ENCODE data around the gene C11orf91. TPM values are rescaled to one million over a fixed set of nuclear protein-coding genes. Genes with fewer than 3 reads are reported as not detected.
"Not testable (repeated sequence)": the region's sequence is repeated elsewhere in the genome, so short reads cannot be mapped to it uniquely, and the experiment has no call there.

C11orf91 gene
- total RNA-seq, 1 donor from 2014 or later = not detected

DNA sequence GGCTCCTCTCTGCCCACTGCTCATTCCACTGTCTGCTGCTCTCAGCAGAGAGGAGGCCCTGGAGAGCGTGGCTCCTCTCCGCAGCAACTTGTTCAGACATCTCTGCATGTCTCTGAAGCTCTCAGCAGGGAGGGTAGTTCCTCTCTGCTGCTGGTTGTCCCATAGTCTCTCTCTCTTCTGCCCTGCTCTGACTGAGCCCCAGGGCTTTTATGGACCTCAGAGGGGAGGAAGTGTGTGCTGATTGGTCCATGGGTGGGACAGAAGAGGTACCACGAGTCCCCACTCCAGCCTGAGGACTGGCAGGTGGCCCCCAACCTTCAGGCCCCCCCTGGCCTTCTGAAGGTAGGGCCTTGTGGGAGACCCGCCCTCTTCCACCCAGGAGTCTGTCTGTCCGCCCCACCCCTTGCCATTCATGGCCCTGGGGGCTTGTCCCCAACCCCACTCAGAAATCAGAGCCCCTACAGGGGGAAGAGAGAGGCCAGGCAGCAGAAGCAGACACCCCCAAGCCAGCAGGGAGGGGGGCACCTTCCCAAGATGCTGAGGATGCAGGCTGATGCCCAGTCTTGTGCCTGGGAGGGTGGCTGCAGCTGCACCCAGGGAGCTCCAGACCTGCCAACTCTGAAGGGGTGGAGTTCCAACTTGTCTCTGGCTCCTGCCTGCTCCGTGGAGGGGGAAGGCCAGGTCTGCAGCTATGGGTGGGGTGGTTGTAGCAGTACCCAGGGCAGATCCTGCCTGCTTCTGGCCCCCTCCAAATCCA lies 35.1 kb downstream of the C11orf91 start:
- no peak overlapping the region for H3K27ac ChIP-seq (replicated peaks)
- no peaks in the 10 kb centered on the region for H3K36me3 ChIP-seq
- no peaks in the 10 kb centered on the region for H3K27me3 ChIP-seq (ENCODE audit: low read depth)
- H3K9me3 ChIP-seq (replicated peaks) = no peaks in the 10 kb centered on the region
- TF ChIP-seq CTCF (IDR thresholded peaks at IDR 0.05; ENCODE audit: borderline replicate concordance) = no peak
- H3K4me3 ChIP-seq = no peak overlapping the region
- no peaks in the 10 kb centered on the region for H3K4me1 ChIP-seq
- no peak for DNase-seq
- intact Hi-C loops (cut with micrococcal nuclease) = no loop called here

- Histone ChIP-seq H3K9me3 (replicated peaks) (no peaks in the 10 kb centered on the region), H3K36me3 (no peaks in the 10 kb centered on the region), H3K27me3 (ENCODE audit: low read depth) (no peaks in the 10 kb centered on the region), H3K4me3 (no peak overlapping the region), H3K27ac (replicated peaks) (no peak overlapping the region), H3K4me1 (no peaks in the 10 kb centered on the region)
- TF ChIP-seq CTCF (IDR thresholded peaks at IDR 0.05; ENCODE audit: borderline replicate concordance) = no peak
- DNase-seq = no peak
- intact Hi-C loops (cut with micrococcal nuclease) = no loop called here
Observed at GRCh38 chr11:33664827-33665226, 35.8 kb downstream of the C11orf91 start.

GRCh38 chr11:33664166-33664565 lies 36.5 kb downstream of the C11orf91 start:
- Histone ChIP-seq H3K27ac (replicated peaks) (no peak overlapping the region), H3K27me3 (ENCODE audit: low read depth) (no peaks in the 10 kb centered on the region), H3K4me3 (no peak overlapping the region), H3K4me1 (no peaks in the 10 kb centered on the region), H3K36me3 (no peaks in the 10 kb centered on the region), H3K9me3 (replicated peaks) (no peaks in the 10 kb centered on the region)
- TF ChIP-seq CTCF (IDR thresholded peaks at IDR 0.05; ENCODE audit: borderline replicate concordance) = no peak
- no peak for DNase-seq
- intact Hi-C loops (cut with micrococcal nuclease) = no loop called here

DNA sequence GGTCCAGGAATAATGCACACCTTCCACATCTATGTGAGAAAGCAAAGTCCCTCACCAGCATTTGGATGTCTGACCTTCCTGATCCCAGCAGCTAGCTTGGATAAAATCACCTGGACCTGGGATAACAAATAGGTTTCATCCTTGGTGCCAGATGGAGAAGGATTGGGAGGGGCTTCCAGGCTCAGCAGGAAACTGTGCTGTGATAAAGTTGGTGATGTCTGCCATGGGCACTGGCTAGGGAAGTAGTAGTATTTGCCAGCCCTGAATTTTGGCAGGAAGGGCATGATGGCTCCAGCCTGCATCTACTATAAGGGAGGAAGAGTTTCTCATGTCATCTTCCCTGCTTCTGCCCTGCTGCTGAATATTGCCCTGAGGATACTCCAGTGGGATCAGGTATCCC lies 37.5 kb downstream of the C11orf91 start:
- no peak for DNase-seq
- no peaks in the 10 kb centered on the region for H3K9me3 ChIP-seq (replicated peaks)
- H3K27ac ChIP-seq (replicated peaks) = no peak overlapping the region
- H3K27me3 ChIP-seq (ENCODE audit: low read depth) = no peaks in the 10 kb centered on the region
- intact Hi-C loops (cut with micrococcal nuclease) = no loop called here
- no peaks in the 10 kb centered on the region for H3K36me3 ChIP-seq
- H3K4me3 ChIP-seq = no peak overlapping the region
- TF ChIP-seq CTCF (IDR thresholded peaks at IDR 0.05; ENCODE audit: borderline replicate concordance) = no peak
- H3K4me1 ChIP-seq = no peaks in the 10 kb centered on the region

DNA sequence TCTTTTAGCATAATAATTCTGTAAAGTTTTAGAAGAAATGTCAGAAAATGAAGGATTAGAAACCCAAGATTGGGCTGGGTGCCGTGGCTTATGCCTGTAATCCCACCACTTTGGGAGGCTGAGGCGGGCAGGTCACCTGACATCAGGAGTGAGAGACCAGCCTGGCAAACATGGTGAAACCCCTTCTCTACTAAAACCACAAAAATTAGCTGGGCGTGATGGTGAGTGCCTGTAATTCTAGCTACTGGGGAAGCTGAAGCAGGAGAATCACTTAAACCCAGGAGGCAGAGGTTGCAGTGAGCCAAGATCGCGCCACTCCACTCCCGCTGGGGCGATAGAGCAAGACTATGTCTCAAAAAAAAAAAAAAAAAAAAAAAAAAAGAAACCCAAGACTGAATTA lies 39.1 kb downstream of the C11orf91 start:
- DNase-seq; H3K9me3 ChIP-seq (replicated peaks); H3K36me3 ChIP-seq; H3K27me3 ChIP-seq (ENCODE audit: low read depth); H3K27ac ChIP-seq (replicated peaks); H3K4me1 ChIP-seq; H3K4me3 ChIP-seq; intact Hi-C loops (cut with micrococcal nuclease): not testable (repeated sequence)

DNA sequence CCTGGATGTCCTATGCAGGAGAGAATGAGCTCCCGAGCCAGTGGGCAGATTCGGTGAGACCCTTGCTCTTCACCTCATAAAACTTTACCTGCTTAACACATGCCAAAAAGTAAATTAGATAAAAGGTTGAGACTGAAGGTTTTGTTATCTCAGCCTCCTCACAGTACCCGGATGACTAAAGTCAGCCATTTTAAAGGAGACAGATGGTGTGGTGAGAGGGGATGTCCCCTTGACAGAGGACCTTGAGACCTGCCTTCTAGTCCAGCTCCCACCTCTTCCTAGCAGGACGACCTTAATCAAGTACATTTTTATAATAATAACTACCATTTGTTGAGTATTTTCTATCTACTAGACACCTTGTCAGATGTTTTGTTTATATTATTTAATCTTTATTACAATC lies 39.7 kb downstream of the C11orf91 start:
- Histone ChIP-seq H3K36me3 (no peaks in the 10 kb centered on the region), H3K4me3 (no peak overlapping the region), H3K27me3 (ENCODE audit: low read depth) (no peaks in the 10 kb centered on the region), H3K27ac (replicated peaks) (no peak overlapping the region), H3K9me3 (replicated peaks) (no peaks in the 10 kb centered on the region), H3K4me1 (no peaks in the 10 kb centered on the region)
- no peak for TF ChIP-seq CTCF (IDR thresholded peaks at IDR 0.05; ENCODE audit: borderline replicate concordance)
- intact Hi-C loops (cut with micrococcal nuclease) = no loop called here
- no peak for DNase-seq
